B cell (primary cell): Measurements from ENCODE around the gene RCBTB2. TPM values are rescaled to one million over a fixed set of nuclear protein-coding genes. Genes with fewer than 3 reads are reported as not detected.

ENCODE experiments used
- ATAC-seq: fragments of 200-7000 bp; cut with Tn5 transposase; one replicate; pipeline ENCODE4 v1.10.0; 2021; ENCODE audit warnings: low read depth, mild to moderate bottlenecking, moderate number of reproducible peaks, moderate library complexity
- CTCF ChIA-PET: fragments of 350-600 bp; sonication (Branson Sonifier 250); formaldehyde crosslinking; loops from one replicate; lab custom pipeline; 2021; ENCODE audit warnings: antibody characterized with exemption, inconsistent platforms; lab: Charles Lee
- POLR2A ChIA-PET: fragments of 350-600 bp; sonication (Branson Sonifier 250); formaldehyde crosslinking; loops from one replicate; lab custom pipeline; 2021; ENCODE audit warnings: antibody characterized with exemption; lab: Charles Lee
- DNase-seq: peaks from one replicate; pipeline ENCODE4 v3.0.0; 2013
- H2AFZ ChIP-seq: 2 replicates; pipeline ENCODE4 v1.6.1; 2012; ENCODE audit warnings: mild to moderate bottlenecking, low read depth, low read length; ENCODE audit not compliant: insufficient read depth, poor library complexity, severe bottlenecking
- H3K27ac ChIP-seq, 2 donors: 1 replicate in 1 of 2; 2 replicates in 1 of 2; pipeline ENCODE4 v1.5.1; 2012 to 2013; ENCODE audit warnings: low read length in 2 of 2, mild to moderate bottlenecking in 2 of 2, moderate library complexity in 1 of 2
- H3K27me3 ChIP-seq, 4 experiments: fragments of 200-600 bp in 1 of 4; sonication (generic) in 1 of 4; replicated peaks in 1 of 4; 1 replicate in 2 of 4; 2 replicates in 2 of 4; pipeline versions ENCODE4 v1.6.1 to v1.7.0; 2013 to 2016; ENCODE audit warnings: low read length in 3 of 4, mild to moderate bottlenecking in 2 of 4, mixed read lengths in 1 of 4, moderate library complexity in 1 of 4; ENCODE audit not compliant: insufficient read depth in 4 of 4, control insufficient read depth in 3 of 4; ENCODE audit errors: control extremely low read depth in 1 of 4
- H3K36me3 ChIP-seq, 2 experiments: replicated peaks in 1 of 2; 1 replicate in 1 of 2; 2 replicates in 1 of 2; pipeline versions ENCODE4 v1.6.1 to v1.7.1; 2013; ENCODE audit warnings: low read length in 1 of 2; ENCODE audit not compliant: insufficient read depth in 2 of 2, control insufficient read depth in 1 of 2; ENCODE audit errors: control extremely low read depth in 1 of 2, extremely low read depth in 1 of 2
- H3K4me1 ChIP-seq, 2 donors: fragments of 200-600 bp in 1 of 2; sonication (generic) in 1 of 2; 1 replicate in 1 of 2; 2 replicates in 1 of 2; pipeline versions ENCODE4 v1.5.1 to v1.6.1; 2013 to 2017; ENCODE audit warnings: low read length in 2 of 2; ENCODE audit not compliant: control insufficient read depth in 2 of 2, insufficient read depth in 2 of 2
- H3K4me2 ChIP-seq: replicated peaks from 2 replicates; pipeline ENCODE3; 2012; ENCODE audit warnings: mild to moderate bottlenecking, low read depth, low read length; ENCODE audit not compliant: poor library complexity, severe bottlenecking
- H3K4me3 ChIP-seq, 5 experiments: fragments of 200-600 bp in 1 of 5; sonication (generic) in 1 of 5; 1 replicate in 3 of 5; 2 replicates in 2 of 5; pipeline versions ENCODE4 v1.5.1 to v1.7.0; 2011 to 2016; ENCODE audit warnings: low read length in 4 of 5, mild to moderate bottlenecking in 4 of 5, low read depth in 2 of 5, control low read depth in 1 of 5, moderate library complexity in 1 of 5; ENCODE audit not compliant: insufficient read depth in 1 of 5; ENCODE audit errors: control extremely low read depth in 1 of 5, extremely low read depth in 1 of 5
- H3K79me2 ChIP-seq: fragments of 200-600 bp; sonication (generic); one replicate; pipeline ENCODE4 v1.6.0; 2016; ENCODE audit warnings: low read length; ENCODE audit not compliant: control insufficient read depth, insufficient read depth
- H3K9ac ChIP-seq: fragments of 200-600 bp; sonication (generic); 2 replicates; pipeline ENCODE4 v1.6.1; 2017; ENCODE audit warnings: mild to moderate bottlenecking, low read length, moderate library complexity
- H3K9me3 ChIP-seq, 3 donors: one replicate each; pipeline versions ENCODE4 v1.6.1 to v1.7.1; 2013; ENCODE audit warnings: low read length in 2 of 3; ENCODE audit not compliant: control insufficient read depth in 2 of 3, insufficient read depth in 1 of 3; ENCODE audit errors: control extremely low read depth in 1 of 3
- H4K20me1 ChIP-seq: 2 replicates; pipeline ENCODE4 v1.6.0; 2012; ENCODE audit warnings: mild to moderate bottlenecking, low read length; ENCODE audit not compliant: insufficient read depth, control insufficient read depth, poor library complexity, severe bottlenecking
- H3K27ac Mint-ChIP-seq: one replicate; pipeline ENCODE4 v1.8.0; 2021; ENCODE audit warnings: mixed read lengths
- H3K27me3 Mint-ChIP-seq: one replicate; pipeline ENCODE4 v1.8.0; 2021; ENCODE audit warnings: mixed read lengths
- H3K4me1 Mint-ChIP-seq: one replicate; pipeline ENCODE4 v1.8.0; 2021; ENCODE audit warnings: mixed read lengths
- H3K4me3 Mint-ChIP-seq: one replicate; pipeline ENCODE4 v1.8.0; 2021; ENCODE audit warnings: mixed read lengths
- H3K9me3 Mint-ChIP-seq: one replicate; pipeline ENCODE4 v1.8.0; 2022; ENCODE audit warnings: mixed read lengths; ENCODE audit not compliant: insufficient read depth
- CTCF ChIP-seq: fragments of 200-600 bp; IDR thresholded peaks from one replicate; pipeline ENCODE4 v1.8.0; 2022; ENCODE audit warnings: antibody characterized with exemption, mild to moderate bottlenecking
- EZH2 ChIP-seq: IDR thresholded peaks from 2 replicates; pipeline ENCODE4 v1.6.1; 2012; ENCODE audit warnings: borderline replicate concordance, low read depth, mild to moderate bottlenecking, moderate library complexity, low read length; ENCODE audit not compliant: insufficient read depth, poor library complexity, severe bottlenecking
- WGBS: methylation state at CpG from one replicate; pipeline ENCODE4 v1.1.5; 2013; ENCODE audit warnings: missing lambda C conversion rate; ENCODE audit not compliant: insufficient coverage; 5-methylcytosine and 5-hydroxymethylcytosine counted together
- intact Hi-C: fragments of 100-400 bp; cut with micrococcal nuclease; formaldehyde crosslinking; loops from one replicate; pipeline ENCODE4 v1.10.0; 2022
- polyA plus RNA-seq: library from polyadenylated mRNA; depleted of rRNA; stranded (reverse); fragments of >200 nt; gene quantifications from 2 replicates; pipeline ENCODE4 v1.2.3, GENCODE V29; 2012
- total RNA-seq, 2 donors: library from RNA; stranded (reverse); fragments of 120-200 nt in 1 of 2; gene quantifications; 1 replicate in 1 of 2; 2 replicates in 1 of 2; pipeline versions ENCODE4 v1.2.3 to v1.2.4, GENCODE V29; 2013 to 2022

Gene RCBTB2
- total and polyA plus RNA-seq, 2 donors (not counting 1 experiment from before 2014, with no cell fraction given) = 1.4 to 2.7 TPM

- Mint-ChIP-seq H3K27me3 (peaks cover 58% of the 10 kb centered on the region), H3K4me3 (no peak overlapping the region)
- CTCF ChIA-PET = interaction anchor here (1.4 kb wide), 1 partner anchor 13 kb away, joined by 3 read pairs; no protein-coding TSS in a partner anchor
Observed at GRCh38 chr13:48555441-48555840, 22.6 kb upstream of the RCBTB2 start.

GRCh38 chr13:48551329-48551728 is 18.4 kb upstream of the RCBTB2 start:
- H3K4me1 ChIP-seq = no peaks in the 10 kb centered on the region
- intact Hi-C loops = no loop called here
- H4K20me1 ChIP-seq = no peaks in the 10 kb centered on the region
- ChIA-PET POLR2A (no interaction called here), CTCF (no interaction called here)
- Mint-ChIP-seq H3K4me1 (no peaks in the 10 kb centered on the region), H3K9me3 (peaks cover 10% of the 10 kb centered on the region), H3K27ac (no peak overlapping the region), H3K4me3 (no peak overlapping the region), H3K27me3 (peaks cover 57% of the 10 kb centered on the region)
- DNase-seq = no peak
- no peak for TF ChIP-seq EZH2
- no peak for TF ChIP-seq CTCF
- no peak overlapping the region for H3K27ac ChIP-seq
- no peak overlapping the region for H3K4me2 ChIP-seq
- no peak overlapping the region for H2AFZ ChIP-seq
- no peaks in the 10 kb centered on the region for H3K36me3 ChIP-seq
- peaks cover 0 to 62% (median 47%) of the 10 kb centered on the region in 4 experiments for H3K27me3 ChIP-seq
- WGBS = no CpG with 5 or more reads among the region's 1 CpG
- H3K79me2 ChIP-seq = no peaks in the 10 kb centered on the region
- H3K9me3 ChIP-seq = peaks cover 22 to 52% (median 40%) of the 10 kb centered on the region in 3 donors
- ATAC-seq = no peak
- no peak overlapping the region for H3K9ac ChIP-seq
- H3K4me3 ChIP-seq = no peak overlapping the region

More at GRCh38 chr13:48555441-48555840, 22.6 kb upstream of the RCBTB2 start:
- H3K4me1 Mint-ChIP-seq = no peaks in the 10 kb centered on the region
- Histone ChIP-seq H3K9ac (no peak overlapping the region), H2AFZ (no peak overlapping the region), H3K27me3 (peaks cover 2 to 72% (median 52%) of the 10 kb centered on the region in 4 experiments), H3K4me3 (no peak overlapping the region), H3K36me3 (no peaks in the 10 kb centered on the region), H3K79me2 (no peaks in the 10 kb centered on the region), H3K27ac (no peak overlapping the region), H3K4me1 (peaks cover 0 to 3% of the 10 kb centered on the region in 2 donors), H3K4me2 (no peak overlapping the region), H3K9me3 (peaks cover 33 to 70% (median 38%) of the 10 kb centered on the region in 3 donors), H4K20me1 (no peaks in the 10 kb centered on the region)
- POLR2A ChIA-PET = no interaction called here
- H3K27ac Mint-ChIP-seq = no peak overlapping the region
- DNase-seq (no peak), ATAC-seq (no peak)
- TF ChIP-seq EZH2 = no peak
- TF ChIP-seq CTCF = no peak
- intact Hi-C loops = no loop called here
- peaks cover 17% of the 10 kb centered on the region for H3K9me3 Mint-ChIP-seq
